ENCODE data around the gene ITFG2.

ITFG2 gene

DNA sequence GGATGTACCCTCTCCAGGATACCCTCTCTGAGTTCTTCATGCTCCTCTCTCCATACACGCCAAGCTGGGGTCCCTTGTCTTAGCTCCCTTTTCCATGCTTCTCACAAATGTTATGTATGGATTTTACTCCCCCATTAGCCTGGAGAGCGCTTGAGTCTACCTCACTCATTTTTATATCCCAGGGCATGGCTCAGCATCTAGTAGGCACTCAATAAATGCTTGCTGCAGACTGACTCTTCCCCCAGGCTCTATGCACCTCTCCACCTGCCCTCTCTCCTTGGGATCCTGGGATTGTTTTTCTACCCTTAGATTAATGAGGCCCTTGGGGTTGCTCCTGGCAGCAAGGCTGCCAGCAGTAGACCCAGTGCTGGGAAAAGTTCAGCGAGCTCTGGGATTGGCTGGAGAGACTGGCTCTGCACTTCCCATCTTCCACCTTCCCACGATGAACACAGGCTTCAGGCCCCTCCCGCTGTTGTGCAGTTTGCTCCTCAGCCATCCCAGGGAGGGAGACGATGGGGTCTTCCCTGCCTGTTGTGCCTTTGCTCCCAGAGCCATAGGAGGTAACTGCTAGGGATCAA, 20.2 kb downstream of the ITFG2 start:
- TF ChIP-seq, protein P1, sequence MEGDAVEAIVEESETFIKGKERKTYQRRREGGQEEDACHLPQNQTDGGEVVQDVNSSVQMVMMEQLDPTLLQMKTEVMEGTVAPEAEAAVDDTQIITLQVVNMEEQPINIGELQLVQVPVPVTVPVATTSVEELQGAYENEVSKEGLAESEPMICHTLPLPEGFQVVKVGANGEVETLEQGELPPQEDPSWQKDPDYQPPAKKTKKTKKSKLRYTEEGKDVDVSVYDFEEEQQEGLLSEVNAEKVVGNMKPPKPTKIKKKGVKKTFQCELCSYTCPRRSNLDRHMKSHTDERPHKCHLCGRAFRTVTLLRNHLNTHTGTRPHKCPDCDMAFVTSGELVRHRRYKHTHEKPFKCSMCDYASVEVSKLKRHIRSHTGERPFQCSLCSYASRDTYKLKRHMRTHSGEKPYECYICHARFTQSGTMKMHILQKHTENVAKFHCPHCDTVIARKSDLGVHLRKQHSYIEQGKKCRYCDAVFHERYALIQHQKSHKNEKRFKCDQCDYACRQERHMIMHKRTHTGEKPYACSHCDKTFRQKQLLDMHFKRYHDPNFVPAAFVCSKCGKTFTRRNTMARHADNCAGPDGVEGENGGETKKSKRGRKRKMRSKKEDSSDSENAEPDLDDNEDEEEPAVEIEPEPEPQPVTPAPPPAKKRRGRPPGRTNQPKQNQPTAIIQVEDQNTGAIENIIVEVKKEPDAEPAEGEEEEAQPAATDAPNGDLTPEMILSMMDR (IDR thresholded peaks at IDR 0.05; ENCODE audit: insufficient read depth, missing control alignments): no peak
- DNase-seq (ENCODE audit: insufficient read length, low spot score): no peak
- no peak for FAIRE-seq

DNA sequence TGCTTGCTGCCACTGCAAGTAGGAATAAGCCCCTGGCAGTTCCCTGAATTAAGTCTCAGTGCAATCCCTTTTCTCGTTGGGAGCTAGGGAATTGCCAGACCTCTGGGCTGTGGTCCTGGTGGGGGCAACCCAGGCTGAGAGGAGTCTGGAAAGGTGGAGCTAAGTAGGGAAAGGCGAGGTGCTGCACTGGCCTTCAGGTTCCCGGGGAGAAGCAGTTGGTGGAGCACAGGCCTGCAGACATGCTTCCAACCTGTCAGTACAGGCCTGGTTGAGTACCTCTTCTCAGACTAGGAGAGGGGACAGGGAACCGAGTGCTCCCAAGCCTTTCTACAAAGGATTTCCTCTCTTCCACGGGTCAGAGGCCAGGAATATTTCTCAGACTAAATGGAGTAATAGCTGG, 20.9 kb downstream of the ITFG2 start:
- FAIRE-seq (no peak), DNase-seq (ENCODE audit: insufficient read length, low spot score) (no peak)
- TF ChIP-seq, protein P1 (IDR thresholded peaks at IDR 0.05; ENCODE audit: insufficient read depth, missing control alignments): no peak

DNA sequence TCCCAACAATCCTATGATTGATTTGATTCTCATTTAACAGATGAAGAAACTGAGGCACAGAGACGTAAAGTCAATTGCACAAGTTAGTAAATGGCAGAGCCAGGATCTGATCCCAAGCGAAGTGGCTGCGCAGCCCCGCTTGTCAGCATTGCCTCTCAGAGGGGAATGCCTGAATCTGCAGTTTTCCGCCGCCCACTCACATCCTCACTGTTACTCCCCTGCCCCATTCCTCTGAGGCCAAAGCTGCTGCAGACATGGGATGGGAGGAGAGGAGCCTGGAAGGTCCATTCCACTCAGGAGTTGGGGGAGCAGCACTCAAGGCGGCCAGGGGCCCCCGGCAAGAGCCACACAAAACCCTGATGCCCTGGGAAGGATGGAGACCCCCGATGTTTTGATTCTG, 21.3 kb downstream of the ITFG2 start:
- FAIRE-seq (no peak), DNase-seq (ENCODE audit: insufficient read length, low spot score) (no peak)

DNA sequence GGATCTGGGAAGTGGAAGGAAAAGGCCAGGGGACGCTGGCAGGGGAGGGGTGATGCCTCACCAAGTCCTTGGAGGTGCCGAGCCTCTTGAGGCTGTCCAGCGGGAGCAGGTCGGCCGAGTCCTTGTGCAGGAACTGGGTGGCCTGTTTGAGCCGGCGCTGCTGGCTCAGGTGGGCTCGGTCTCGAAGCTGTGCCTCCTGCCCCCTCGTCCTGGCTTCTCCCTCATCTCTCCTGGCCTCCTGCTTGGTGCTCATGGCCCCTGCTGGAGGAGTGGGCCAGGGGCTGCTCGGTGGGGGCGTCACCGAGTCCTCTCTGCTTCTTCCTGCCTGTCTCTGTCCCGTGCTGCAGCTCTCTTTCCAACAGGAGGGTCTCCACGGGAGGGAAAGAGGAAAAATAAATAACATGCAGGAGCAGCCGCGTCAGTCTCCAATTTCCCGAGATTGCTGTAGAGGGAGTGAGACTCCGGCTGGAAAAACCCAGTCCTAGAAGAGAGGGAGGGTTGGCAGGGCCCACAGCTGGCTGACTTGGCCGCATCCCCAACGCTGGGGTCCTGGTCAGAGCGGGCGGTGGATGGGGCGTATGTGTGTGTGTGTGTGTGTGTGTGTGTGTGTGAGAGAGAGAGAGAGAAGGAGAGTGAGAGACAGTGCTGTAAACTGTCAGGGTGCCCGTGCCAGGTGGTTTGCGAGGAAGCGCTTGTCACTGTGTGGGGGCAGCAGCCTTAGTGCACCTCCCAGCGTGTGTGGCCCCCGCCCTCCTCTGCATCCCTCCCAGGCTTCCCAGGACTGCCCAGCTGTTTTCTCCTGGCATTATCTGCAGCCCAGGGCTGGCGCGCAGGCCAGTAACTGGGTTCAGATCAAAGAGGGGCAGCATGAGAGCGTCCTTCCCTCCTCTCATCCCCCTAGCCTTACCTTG, 22.4 kb downstream of the ITFG2 start, which contains the start of gene NRIP2:
NRIP2 (minus strand) TSS at position 455 of the 911 bp plus-strand sequence; CDS start at position 403, 52 bp downstream.
- DNase-seq (ENCODE audit: insufficient read length, low spot score): no peak
- TF ChIP-seq, protein P1 (IDR thresholded peaks at IDR 0.05; ENCODE audit: insufficient read depth, missing control alignments): no peak
- FAIRE-seq: no peak

More for the DNA sequence above, 21.3 kb downstream of the ITFG2 start:
- TF ChIP-seq, protein P1 (IDR thresholded peaks at IDR 0.05; ENCODE audit: insufficient read depth, missing control alignments): no peak

DNA sequence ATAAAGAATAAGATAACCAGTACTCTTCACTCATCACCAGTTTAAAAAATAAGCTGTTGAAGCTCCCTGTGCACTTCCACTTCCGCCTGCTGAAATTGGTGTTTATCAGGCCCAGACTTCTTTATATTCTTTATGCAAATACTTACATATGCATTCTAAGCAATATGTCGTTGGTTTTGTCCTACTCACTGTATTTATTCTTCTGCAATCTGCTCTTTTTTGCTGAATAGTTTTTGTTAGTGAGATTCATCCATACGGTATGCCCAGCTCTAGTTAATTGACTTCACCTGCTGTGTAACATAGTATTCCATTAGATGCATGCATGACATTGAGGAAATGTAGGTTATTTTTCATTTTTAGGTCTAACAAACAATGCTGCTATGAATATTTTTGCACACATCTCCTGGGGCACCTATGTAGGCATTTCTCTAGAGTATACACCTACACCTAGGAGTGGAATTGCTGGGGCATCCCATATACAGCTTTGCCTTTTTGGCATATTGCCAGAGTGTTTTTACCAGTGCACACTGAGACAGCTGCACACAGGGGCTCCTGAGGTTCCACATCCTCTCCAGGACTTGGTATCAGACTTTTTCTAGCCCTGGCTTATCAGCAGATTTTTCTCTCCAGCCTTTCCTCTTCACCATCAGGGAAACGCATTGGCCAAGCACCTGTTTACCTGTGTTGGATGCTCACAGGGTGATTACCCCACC, 23.4 kb downstream of the ITFG2 start:
- TF ChIP-seq, protein P1 (IDR thresholded peaks at IDR 0.05; ENCODE audit: insufficient read depth, missing control alignments): no peak
- FAIRE-seq: no peak
- no peak for DNase-seq (ENCODE audit: insufficient read length, low spot score)

DNA sequence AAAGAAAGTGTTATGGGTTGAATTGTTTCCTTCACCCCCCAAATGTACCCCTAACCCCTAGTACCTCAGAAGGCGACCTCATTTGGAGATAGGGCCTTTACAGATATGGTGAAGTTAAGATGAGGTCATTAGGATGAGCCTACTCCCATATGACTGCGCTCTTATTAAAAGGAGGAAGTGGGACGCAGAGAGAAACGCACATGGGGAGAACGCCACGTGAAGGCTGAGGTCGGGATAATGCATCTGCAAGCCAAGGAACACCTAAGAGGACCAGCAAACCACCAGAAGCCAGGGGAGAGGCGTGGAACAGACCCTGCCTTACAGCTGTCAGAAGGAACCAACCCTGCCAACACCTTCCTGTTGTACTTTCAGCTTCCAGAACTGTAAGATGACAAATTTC, 24.1 kb downstream of the ITFG2 start:
- DNase-seq (ENCODE audit: insufficient read length, low spot score): no peak
- no peak for FAIRE-seq

More for the DNA sequence above, 24.1 kb downstream of the ITFG2 start:
- TF ChIP-seq, protein P1 (IDR thresholded peaks at IDR 0.05; ENCODE audit: insufficient read depth, missing control alignments): no peak
